ENCODE measurements around the gene TPT1.
A peak's percentile ranks its signal among the peaks of the same experiment; 100 is the strongest.
"Not testable (repeated sequence)": the region's sequence is repeated elsewhere in the genome, so short reads cannot be mapped to it uniquely, and the experiment has no call there.

TPT1 gene

GRCh38 chr13:45368005-45368404, 27.0 kb upstream of the TPT1 start:
- DNase-seq (ENCODE audit: low read depth in 1 of 2, low spot score in 1 of 2) = no peak

- peak; percentile 80 to 81 for DNase-seq (ENCODE audit: low read depth in 1 of 2, low spot score in 1 of 2)
These were observed 26.4 kb upstream of the TPT1 start for GRCh38 chr13:45367358-45367757.

GRCh38 chr13:45365558-45365885, 24.5 kb upstream of the TPT1 start:
- no peak for DNase-seq (ENCODE audit: low read depth in 1 of 2, low spot score in 1 of 2)

GRCh38 chr13:45364876-45365557, 24.0 kb upstream of the TPT1 start:
- DNase-seq (ENCODE audit: low read depth in 1 of 2, low spot score in 1 of 2) = no peak

- DNase-seq (ENCODE audit: low read depth in 1 of 2, low spot score in 1 of 2) = no peak
These were observed 22.0 kb upstream of the TPT1 start for GRCh38 chr13:45362939-45363338.

GRCh38 chr13:45361596-45362206, 20.7 kb upstream of the TPT1 start:
- DNase-seq (ENCODE audit: low read depth in 1 of 2, low spot score in 1 of 2) = no peak

- no peak for DNase-seq (ENCODE audit: low read depth in 1 of 2, low spot score in 1 of 2)
These were observed 16.1 kb upstream of the TPT1 start for GRCh38 chr13:45356966-45357672.

- DNase-seq (ENCODE audit: low read depth in 1 of 2, low spot score in 1 of 2) = no peak
These were observed 12.9 kb upstream of the TPT1 start for GRCh38 chr13:45353895-45354294.

- no peak for DNase-seq (ENCODE audit: low read depth in 1 of 2, low spot score in 1 of 2)
These were observed 11.0 kb upstream of the TPT1 start for GRCh38 chr13:45352031-45352430.

- DNase-seq (ENCODE audit: low read depth in 1 of 2, low spot score in 1 of 2) = no peak
These were observed 9.2 kb upstream of the TPT1 start for GRCh38 chr13:45350152-45350551.

GRCh38 chr13:45349438-45349837, 8.5 kb upstream of the TPT1 start:
- DNase-seq (ENCODE audit: low read depth in 1 of 2, low spot score in 1 of 2) = no peak

- DNase-seq (ENCODE audit: low read depth in 1 of 2, low spot score in 1 of 2) = not testable (repeated sequence)
These were observed 3.1 kb upstream of the TPT1 start for GRCh38 chr13:45344064-45344463.

GRCh38 chr13:45343102-45343501, 2.1 kb upstream of the TPT1 start:
- DNase-seq (ENCODE audit: low read depth in 1 of 2, low spot score in 1 of 2) = not testable (repeated sequence)

GRCh38 chr13:45342668-45343067, 1.7 kb upstream of the TPT1 start:
- DNase-seq (ENCODE audit: low read depth in 1 of 2, low spot score in 1 of 2) = not testable (repeated sequence)

GRCh38 chr13:45341799-45342500, 967 bp upstream of the TPT1 start:
- no peak for DNase-seq (ENCODE audit: low read depth in 1 of 2, low spot score in 1 of 2)

- peak; percentile 52 to 74 for DNase-seq (ENCODE audit: low read depth in 1 of 2, low spot score in 1 of 2)
These were observed 455 bp downstream of the TPT1 start for GRCh38 chr13:45340422-45341033.

GRCh38 chr13:45339867-45340266, 1.1 kb downstream of the TPT1 start:
- DNase-seq (ENCODE audit: low read depth in 1 of 2, low spot score in 1 of 2) = peak in 1 of 2 donors; percentile 23

GRCh38 chr13:45339399-45339798, 1.6 kb downstream of the TPT1 start:
- no peak for DNase-seq (ENCODE audit: low read depth in 1 of 2, low spot score in 1 of 2)

GRCh38 chr13:45337803-45338202, 3.2 kb downstream of the TPT1 start:
- DNase-seq (ENCODE audit: low read depth in 1 of 2, low spot score in 1 of 2) = no peak

GRCh38 chr13:45337395-45337794, 3.6 kb downstream of the TPT1 start:
- no peak for DNase-seq (ENCODE audit: low read depth in 1 of 2, low spot score in 1 of 2)

- DNase-seq (ENCODE audit: low read depth in 1 of 2, low spot score in 1 of 2) = no peak
These were observed 4.8 kb downstream of the TPT1 start for GRCh38 chr13:45336025-45336800.

Measured in activated T-helper 1 cell treated with anti-CD3 and anti-CD28 coated beads, Interleukin-2, amount 50 U/mL, for 16 hours (primary cell).